Neural crest cell (in vitro differentiated cells): ENCODE results near the gene RUNDC3A. TPM values are rescaled to one million over a fixed set of nuclear protein-coding genes. Genes with fewer than 3 reads are reported as not detected.
"Not testable (repeated sequence)": the region's sequence is repeated elsewhere in the genome, so short reads cannot be mapped to it uniquely, and the experiment has no call there.

Experiments used
- DNase-seq: peaks from one replicate; pipeline ENCODE4 v3.0.0; 2021; ENCODE audit warnings: low read depth, mixed read lengths, low spot score
- H3K27ac Mint-ChIP-seq: one replicate; pipeline ENCODE4 v1.8.0; 2021; ENCODE audit warnings: mild to moderate bottlenecking, mixed read lengths; ENCODE audit not compliant: unreplicated experiment
- H3K27me3 Mint-ChIP-seq: 2 replicates; pipeline ENCODE4 v1.8.0; 2021; ENCODE audit warnings: low read depth, mild to moderate bottlenecking, mixed read lengths
- H3K36me3 Mint-ChIP-seq: 2 replicates; pipeline ENCODE4 v1.8.0; 2021; ENCODE audit warnings: low read depth, mild to moderate bottlenecking, mixed read lengths
- H3K4me1 Mint-ChIP-seq: 2 replicates; pipeline ENCODE4 v1.8.0; 2021; ENCODE audit warnings: mixed read lengths
- H3K4me3 Mint-ChIP-seq: one replicate; pipeline ENCODE4 v1.8.0; 2021; ENCODE audit warnings: mild to moderate bottlenecking, mixed read lengths
- H3K9me3 Mint-ChIP-seq: 2 replicates; pipeline ENCODE4 v1.8.0; 2021; ENCODE audit warnings: mixed read lengths
- total RNA-seq: library from RNA; stranded (reverse); gene quantifications from 2 replicates; pipeline ENCODE4 v1.2.1, GENCODE V29; 2021
- TF ChIP-seq, protein P1 (sequence below): fragments of 200-600 bp; sonication (generic); conservative IDR thresholded peaks from 2 replicates; pipeline ENCODE4 v1.5.0; 2021; ENCODE audit warnings: antibody characterized with exemption, mild to moderate bottlenecking

Gene RUNDC3A
- total RNA-seq, 1 donor from 2014 or later: 12.9 TPM

DNA sequence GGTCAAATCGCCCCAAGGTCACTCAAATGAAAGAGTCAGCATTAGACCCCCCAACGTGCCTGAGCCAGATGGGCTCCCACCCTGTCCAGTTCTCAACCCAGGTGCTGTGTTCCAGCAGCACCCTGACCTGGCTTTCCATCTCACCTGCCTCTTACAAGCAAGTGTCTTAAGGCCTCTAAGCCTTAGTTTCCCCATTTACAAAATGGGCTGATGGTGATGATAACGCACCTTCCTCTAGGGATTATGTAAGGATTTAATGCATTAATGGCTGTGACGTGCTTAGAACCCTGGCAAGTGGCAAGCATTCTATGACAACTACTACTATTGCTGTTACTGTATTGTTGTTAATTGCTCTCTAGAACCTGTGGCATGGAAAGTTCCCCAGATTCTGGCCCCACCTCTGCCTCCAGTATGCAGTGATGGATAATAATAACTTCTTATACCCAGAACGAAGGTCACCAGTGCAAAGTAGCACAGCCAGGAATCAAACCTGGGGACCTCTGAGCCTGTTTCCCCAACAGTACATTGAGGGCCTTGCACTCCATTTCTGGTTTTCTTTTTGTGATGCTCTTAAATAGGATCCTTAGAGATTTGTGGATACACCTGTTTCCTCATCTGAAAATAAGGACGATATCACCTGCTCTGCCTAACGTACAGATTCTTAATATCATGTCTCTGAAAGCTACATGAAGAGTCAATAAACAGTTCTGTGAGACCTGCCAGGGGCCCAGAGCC lies 19.5 kb downstream of the RUNDC3A start:
- Mint-ChIP-seq H3K27ac (no peak overlapping the region), H3K4me1 (peaks cover 28% of the 10 kb centered on the region), H3K36me3 (no peaks in the 10 kb centered on the region), H3K27me3 (peaks cover 31% of the 10 kb centered on the region), H3K9me3 (no peaks in the 10 kb centered on the region), H3K4me3 (peak overlapping the region; percentile 73)
- TF ChIP-seq, protein P1, sequence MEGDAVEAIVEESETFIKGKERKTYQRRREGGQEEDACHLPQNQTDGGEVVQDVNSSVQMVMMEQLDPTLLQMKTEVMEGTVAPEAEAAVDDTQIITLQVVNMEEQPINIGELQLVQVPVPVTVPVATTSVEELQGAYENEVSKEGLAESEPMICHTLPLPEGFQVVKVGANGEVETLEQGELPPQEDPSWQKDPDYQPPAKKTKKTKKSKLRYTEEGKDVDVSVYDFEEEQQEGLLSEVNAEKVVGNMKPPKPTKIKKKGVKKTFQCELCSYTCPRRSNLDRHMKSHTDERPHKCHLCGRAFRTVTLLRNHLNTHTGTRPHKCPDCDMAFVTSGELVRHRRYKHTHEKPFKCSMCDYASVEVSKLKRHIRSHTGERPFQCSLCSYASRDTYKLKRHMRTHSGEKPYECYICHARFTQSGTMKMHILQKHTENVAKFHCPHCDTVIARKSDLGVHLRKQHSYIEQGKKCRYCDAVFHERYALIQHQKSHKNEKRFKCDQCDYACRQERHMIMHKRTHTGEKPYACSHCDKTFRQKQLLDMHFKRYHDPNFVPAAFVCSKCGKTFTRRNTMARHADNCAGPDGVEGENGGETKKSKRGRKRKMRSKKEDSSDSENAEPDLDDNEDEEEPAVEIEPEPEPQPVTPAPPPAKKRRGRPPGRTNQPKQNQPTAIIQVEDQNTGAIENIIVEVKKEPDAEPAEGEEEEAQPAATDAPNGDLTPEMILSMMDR: no peak
- no peak for DNase-seq

DNA sequence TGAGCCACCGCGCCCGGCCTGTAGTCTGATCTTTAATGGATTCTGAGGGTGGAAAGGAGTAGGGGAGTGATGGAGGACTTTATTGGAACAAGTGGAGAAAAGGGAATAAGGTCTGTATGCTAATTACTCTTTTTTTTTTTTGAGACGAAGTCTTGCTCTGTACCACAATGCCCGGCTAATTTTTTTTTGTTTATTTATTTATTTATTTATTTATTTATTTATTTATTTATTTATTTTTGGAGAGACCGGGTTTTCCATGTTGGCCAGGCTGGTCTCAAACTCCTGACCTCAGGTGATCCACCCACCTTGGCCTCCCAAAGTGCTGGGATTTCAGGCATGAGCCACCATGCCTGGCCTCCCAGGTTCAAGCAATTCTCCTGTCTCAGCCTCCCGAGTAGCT lies 21.1 kb downstream of the RUNDC3A start:
- not testable (repeated sequence) for H3K36me3 Mint-ChIP-seq, H3K27ac Mint-ChIP-seq, H3K9me3 Mint-ChIP-seq, H3K4me3 Mint-ChIP-seq, DNase-seq
- Mint-ChIP-seq H3K27me3 (peaks cover 38% of the 10 kb centered on the region), H3K4me1 (peaks cover 22% of the 10 kb centered on the region)

- not testable (repeated sequence) for H3K9me3 Mint-ChIP-seq, H3K36me3 Mint-ChIP-seq, DNase-seq, H3K27ac Mint-ChIP-seq, H3K4me3 Mint-ChIP-seq
- H3K4me1 Mint-ChIP-seq: peaks cover 19% of the 10 kb centered on the region
- peaks cover 34% of the 10 kb centered on the region for H3K27me3 Mint-ChIP-seq
Observed at GRCh38 chr17:44330263-44330662, 21.9 kb downstream of the RUNDC3A start.

GRCh38 chr17:44331249-44331760 lies 22.9 kb downstream of the RUNDC3A start:
- TF ChIP-seq, protein P1: peak; percentile 88
- Mint-ChIP-seq H3K27ac (no peak overlapping the region), H3K36me3 (no peaks in the 10 kb centered on the region), H3K27me3 (peaks cover 34% of the 10 kb centered on the region), H3K4me3 (peak overlapping the region; percentile 29), H3K9me3 (no peaks in the 10 kb centered on the region), H3K4me1 (peaks cover 14% of the 10 kb centered on the region)
- DNase-seq: peak; percentile 84

DNA sequence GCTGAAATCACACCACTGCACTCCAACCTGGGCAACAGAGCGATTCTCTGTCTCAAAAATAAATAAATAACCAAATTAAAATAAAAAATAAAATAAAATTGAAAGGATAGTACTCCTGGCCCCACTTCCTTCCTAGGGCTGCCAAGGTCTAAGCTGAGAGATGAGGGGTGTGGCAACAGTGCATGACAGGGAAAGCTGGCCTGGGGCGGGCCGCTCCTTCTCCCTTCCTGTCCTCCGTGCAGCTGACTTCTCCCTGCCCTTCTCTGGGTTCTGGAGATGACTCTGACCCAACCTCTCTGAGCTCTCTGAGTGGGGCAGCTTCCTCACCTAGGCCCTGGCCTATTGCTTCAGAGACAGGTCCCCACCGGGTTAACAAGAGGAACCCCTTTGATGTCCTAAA lies 25.0 kb downstream of the RUNDC3A start:
- Mint-ChIP-seq H3K4me3 (no peak overlapping the region), H3K27ac (no peak overlapping the region), H3K36me3 (no peaks in the 10 kb centered on the region), H3K27me3 (peaks cover 36% of the 10 kb centered on the region), H3K9me3 (no peaks in the 10 kb centered on the region), H3K4me1 (peaks cover 5% of the 10 kb centered on the region)
- TF ChIP-seq, protein P1: no peak
- no peak for DNase-seq

GRCh38 chr17:44334315-44334714 lies 25.9 kb downstream of the RUNDC3A start:
- Mint-ChIP-seq H3K9me3 (no peaks in the 10 kb centered on the region), H3K27me3 (peaks cover 40% of the 10 kb centered on the region), H3K4me1 (peaks cover 5% of the 10 kb centered on the region), H3K36me3 (no peaks in the 10 kb centered on the region), H3K27ac (no peak overlapping the region), H3K4me3 (no peak overlapping the region)
- TF ChIP-seq, protein P1: no peak
- no peak for DNase-seq
